Neural progenitor cell (in vitro differentiated cells): ENCODE results near the gene TP53. TPM values are rescaled to one million over a fixed set of nuclear protein-coding genes. Genes with fewer than 3 reads are reported as not detected.

Experiments used
- DNase-seq: peaks from one replicate; pipeline ENCODE4 v3.0.0-alpha.2; 2016; ENCODE audit warnings: low spot score
- H2AFZ ChIP-seq: fragments of 200-600 bp; sonication (generic); replicated peaks from 2 replicates; pipeline ENCODE4 v1.6.1; 2016; ENCODE audit warnings: antibody characterized with exemption
- H3F3A ChIP-seq: fragments of 200-600 bp; sonication (generic); 2 replicates; pipeline ENCODE4 v1.6.1; 2016; ENCODE audit warnings: antibody characterized with exemption, low read depth
- H3K27ac ChIP-seq: fragments of 200-600 bp; sonication (generic); 2 replicates; pipeline ENCODE4 v1.5.1; 2016; ENCODE audit warnings: mild to moderate bottlenecking
- H3K27me3 ChIP-seq: fragments of 200-600 bp; sonication (generic); 2 replicates; pipeline ENCODE4 v1.6.1; 2016; ENCODE audit warnings: mild to moderate bottlenecking, moderate library complexity
- H3K36me3 ChIP-seq: fragments of 200-600 bp; sonication (generic); 2 replicates; pipeline ENCODE4 v1.5.1; 2016
- H3K4me1 ChIP-seq: fragments of 200-600 bp; sonication (generic); 2 replicates; pipeline ENCODE4 v1.6.1; 2016; ENCODE audit warnings: mixed run types
- H3K4me2 ChIP-seq: fragments of 200-600 bp; sonication (generic); 2 replicates; pipeline ENCODE4 v1.6.1; 2016
- H3K4me3 ChIP-seq: fragments of 200-600 bp; sonication (generic); 2 replicates; pipeline ENCODE4 v1.5.1; 2016
- H3K79me2 ChIP-seq: fragments of 200-600 bp; sonication (generic); 2 replicates; pipeline ENCODE4 v1.6.1; 2016; ENCODE audit warnings: low read depth
- H3K9ac ChIP-seq: fragments of 200-600 bp; sonication (generic); 2 replicates; pipeline ENCODE4 v1.6.1; 2016
- H3K9me3 ChIP-seq: fragments of 200-600 bp; sonication (generic); 2 replicates; pipeline ENCODE4 v1.5.1; 2016; ENCODE audit warnings: low read depth
- H4K20me1 ChIP-seq: fragments of 200-600 bp; sonication (generic); 2 replicates; pipeline ENCODE4 v1.6.1; 2016; ENCODE audit warnings: low read depth
- H3K27ac Mint-ChIP-seq: 3 replicates; pipeline ENCODE4 v1.8.0; 2021; ENCODE audit warnings: mixed read lengths
- H3K27me3 Mint-ChIP-seq: 2 replicates; pipeline ENCODE4 v1.8.0; 2022; ENCODE audit warnings: low read depth, mild to moderate bottlenecking, inconsistent platforms, moderate library complexity, mixed read lengths; ENCODE audit not compliant: insufficient read depth
- H3K36me3 Mint-ChIP-seq: 3 replicates; pipeline ENCODE4 v1.8.0; 2021; ENCODE audit warnings: mixed read lengths
- H3K4me1 Mint-ChIP-seq: 3 replicates; pipeline ENCODE4 v1.8.0; 2021; ENCODE audit warnings: mixed read lengths
- H3K4me3 Mint-ChIP-seq: 3 replicates; pipeline ENCODE4 v1.8.0; 2021; ENCODE audit warnings: mild to moderate bottlenecking, moderate library complexity, mixed read lengths
- H3K9me3 Mint-ChIP-seq: 3 replicates; pipeline ENCODE4 v1.8.0; 2020; ENCODE audit warnings: mixed read lengths
- EZH2 ChIP-seq: fragments of 200-600 bp; sonication (generic); IDR thresholded peaks from 2 replicates; pipeline ENCODE4 v1.6.1; 2017; ENCODE audit warnings: antibody characterized with exemption, mild to moderate bottlenecking, moderate library complexity
- EZH2phosphoT487 ChIP-seq: fragments of 200-600 bp; sonication (generic); IDR thresholded peaks from 2 replicates; pipeline ENCODE4 v1.6.1; 2017; ENCODE audit warnings: antibody characterized with exemption
- total RNA-seq: library from RNA; depleted of rRNA; stranded (reverse); fragments of >200 nt; gene quantifications from 2 replicates; pipeline ENCODE4 v1.2.3, GENCODE V29; 2015; ENCODE audit warnings: low replicate concordance
- TF ChIP-seq, protein P1 (sequence below): fragments of 200-600 bp; sonication (generic); IDR thresholded peaks from 2 replicates; pipeline ENCODE4 v1.5.1; 2017; ENCODE audit warnings: antibody characterized with exemption, mild to moderate bottlenecking

The TP53 gene
- total RNA-seq, 1 donor from 2014 or later = 54.9 TPM

DNA sequence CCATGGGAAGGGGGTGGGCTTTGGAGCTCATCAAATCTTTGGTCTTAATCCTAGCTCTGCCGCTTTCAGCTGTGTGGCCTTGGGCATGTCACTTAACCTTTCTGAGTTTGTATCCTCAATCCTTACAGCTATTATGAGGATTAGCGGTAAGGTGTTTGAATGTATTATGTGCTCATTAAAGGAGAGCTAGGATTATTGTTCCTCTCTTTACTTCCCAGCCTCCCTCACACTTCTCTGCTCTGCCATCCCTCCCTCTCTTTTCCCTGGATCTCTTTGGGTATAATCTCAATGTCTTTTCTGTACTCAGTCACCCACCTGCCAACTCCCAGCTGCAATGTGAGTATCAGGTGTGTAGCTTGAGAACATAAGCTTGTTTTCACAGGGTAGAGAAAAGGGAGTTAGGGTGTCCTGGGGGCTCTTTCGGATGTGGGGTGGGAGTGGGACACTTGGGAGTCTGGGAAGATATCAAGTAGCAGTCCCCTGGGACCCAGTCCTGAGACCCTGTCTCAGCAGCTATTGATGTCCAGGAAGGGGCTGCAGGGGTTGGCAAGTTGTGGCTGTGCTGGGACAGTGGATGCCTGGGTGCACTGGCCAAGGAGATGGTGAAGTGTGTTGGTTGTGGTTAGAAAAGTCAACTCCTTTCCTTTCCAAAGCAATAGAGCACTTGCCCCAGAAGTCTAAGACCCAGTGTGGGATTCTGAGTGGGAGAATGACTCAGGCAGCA, 19.5 kb upstream of the TP53 start:
- no peak for DNase-seq
- no peak for TF ChIP-seq EZH2phosphoT487
- no peak for TF ChIP-seq EZH2
- TF ChIP-seq, protein P1, sequence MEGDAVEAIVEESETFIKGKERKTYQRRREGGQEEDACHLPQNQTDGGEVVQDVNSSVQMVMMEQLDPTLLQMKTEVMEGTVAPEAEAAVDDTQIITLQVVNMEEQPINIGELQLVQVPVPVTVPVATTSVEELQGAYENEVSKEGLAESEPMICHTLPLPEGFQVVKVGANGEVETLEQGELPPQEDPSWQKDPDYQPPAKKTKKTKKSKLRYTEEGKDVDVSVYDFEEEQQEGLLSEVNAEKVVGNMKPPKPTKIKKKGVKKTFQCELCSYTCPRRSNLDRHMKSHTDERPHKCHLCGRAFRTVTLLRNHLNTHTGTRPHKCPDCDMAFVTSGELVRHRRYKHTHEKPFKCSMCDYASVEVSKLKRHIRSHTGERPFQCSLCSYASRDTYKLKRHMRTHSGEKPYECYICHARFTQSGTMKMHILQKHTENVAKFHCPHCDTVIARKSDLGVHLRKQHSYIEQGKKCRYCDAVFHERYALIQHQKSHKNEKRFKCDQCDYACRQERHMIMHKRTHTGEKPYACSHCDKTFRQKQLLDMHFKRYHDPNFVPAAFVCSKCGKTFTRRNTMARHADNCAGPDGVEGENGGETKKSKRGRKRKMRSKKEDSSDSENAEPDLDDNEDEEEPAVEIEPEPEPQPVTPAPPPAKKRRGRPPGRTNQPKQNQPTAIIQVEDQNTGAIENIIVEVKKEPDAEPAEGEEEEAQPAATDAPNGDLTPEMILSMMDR = no peak
- Histone ChIP-seq H3F3A (peaks cover 32% of the 10 kb centered on the region), H3K9ac (no peak overlapping the region), H3K79me2 (peaks cover 4% of the 10 kb centered on the region), H3K4me2 (peak overlapping the region; percentile 98), H3K36me3 (no peaks in the 10 kb centered on the region), H3K27ac (no peak overlapping the region), H2AFZ (no peak overlapping the region), H3K9me3 (no peaks in the 10 kb centered on the region), H3K4me3 (no peak overlapping the region), H4K20me1 (peaks cover 38% of the 10 kb centered on the region), H3K4me1 (peaks cover 29% of the 10 kb centered on the region), H3K27me3 (peaks cover 15% of the 10 kb centered on the region)
- H3K27me3 Mint-ChIP-seq = peaks cover 5% of the 10 kb centered on the region
- H3K27ac Mint-ChIP-seq = no peak overlapping the region
- H3K36me3 Mint-ChIP-seq = peaks cover 22% of the 10 kb centered on the region
- H3K9me3 Mint-ChIP-seq = no peaks in the 10 kb centered on the region
- H3K4me3 Mint-ChIP-seq = peak overlapping the region; percentile 98
- H3K4me1 Mint-ChIP-seq = peaks cover 66% of the 10 kb centered on the region

DNA sequence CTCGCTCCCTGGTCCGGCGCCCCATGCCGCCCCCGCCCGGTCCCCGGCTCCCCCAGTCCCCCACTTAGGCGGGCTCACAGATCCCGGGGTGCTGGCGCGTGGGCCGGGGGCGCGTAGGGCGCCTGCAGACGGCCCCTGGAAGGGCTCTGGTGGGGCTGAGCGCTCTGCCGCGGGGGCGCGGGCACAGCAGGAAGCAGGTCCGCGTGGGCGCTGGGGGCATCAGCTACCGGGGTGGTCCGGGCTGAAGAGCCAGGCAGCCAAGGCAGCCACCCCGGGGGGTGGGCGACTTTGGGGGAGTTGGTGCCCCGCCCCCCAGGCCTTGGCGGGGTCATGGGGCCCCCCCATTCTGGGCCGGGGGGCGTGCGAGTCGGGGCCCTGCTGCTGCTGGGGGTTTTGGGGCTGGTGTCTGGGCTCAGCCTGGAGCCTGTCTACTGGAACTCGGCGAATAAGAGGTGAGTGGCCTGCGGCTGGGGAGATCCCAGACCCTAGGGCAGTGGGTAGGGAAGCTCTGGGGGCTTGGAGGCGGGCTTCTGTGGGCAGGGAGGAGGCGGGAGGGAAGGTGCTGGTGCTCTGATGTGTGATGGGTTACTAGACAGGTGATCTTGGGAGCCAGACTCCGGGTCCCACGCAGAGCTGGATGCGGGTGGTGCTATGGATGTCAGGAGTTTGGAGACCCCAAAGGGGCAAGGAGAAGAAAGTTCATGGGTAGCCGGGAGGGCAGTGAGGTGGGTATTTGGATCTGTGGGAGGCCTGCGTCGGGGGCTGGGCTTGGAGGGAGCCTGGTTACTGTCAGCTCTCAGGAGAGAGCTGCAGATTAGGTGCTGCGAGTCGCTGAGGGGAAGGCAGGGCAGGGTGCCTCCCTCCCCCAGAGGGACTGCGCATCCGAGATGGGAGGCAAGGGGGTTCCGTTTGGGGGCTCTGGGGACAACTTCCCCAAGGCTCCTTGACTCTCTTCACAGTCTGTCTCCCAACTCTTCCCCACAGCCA, 18.3 kb upstream of the TP53 start:
- peak overlapping the region; percentile 69 for H2AFZ ChIP-seq
- peaks cover 18% of the 10 kb centered on the region for H3K36me3 Mint-ChIP-seq
- no peak overlapping the region for H3K27ac ChIP-seq
- H3K4me3 Mint-ChIP-seq = peak overlapping the region; percentile 98
- H3K79me2 ChIP-seq = peaks cover 4% of the 10 kb centered on the region
- H3K4me3 ChIP-seq = peak overlapping the region; percentile 96
- DNase-seq = peak; percentile 58
- peaks cover 29% of the 10 kb centered on the region for H4K20me1 ChIP-seq
- H3K9me3 Mint-ChIP-seq = no peaks in the 10 kb centered on the region
- H3K9ac ChIP-seq = peak overlapping the region; percentile 14
- peak overlapping the region; percentile 78 for H3K27ac Mint-ChIP-seq
- H3K36me3 ChIP-seq = no peaks in the 10 kb centered on the region
- H3K4me1 Mint-ChIP-seq = peaks cover 54% of the 10 kb centered on the region
- no peak for TF ChIP-seq EZH2phosphoT487
- no peak for TF ChIP-seq EZH2
- TF ChIP-seq, protein P1 = no peak
- H3K27me3 Mint-ChIP-seq = peaks cover 5% of the 10 kb centered on the region
- H3F3A ChIP-seq = peaks cover 22% of the 10 kb centered on the region
- H3K4me1 ChIP-seq = peaks cover 19% of the 10 kb centered on the region
- H3K9me3 ChIP-seq = no peaks in the 10 kb centered on the region
- peaks cover 15% of the 10 kb centered on the region for H3K27me3 ChIP-seq
- H3K4me2 ChIP-seq = peak overlapping the region; percentile 98

DNA sequence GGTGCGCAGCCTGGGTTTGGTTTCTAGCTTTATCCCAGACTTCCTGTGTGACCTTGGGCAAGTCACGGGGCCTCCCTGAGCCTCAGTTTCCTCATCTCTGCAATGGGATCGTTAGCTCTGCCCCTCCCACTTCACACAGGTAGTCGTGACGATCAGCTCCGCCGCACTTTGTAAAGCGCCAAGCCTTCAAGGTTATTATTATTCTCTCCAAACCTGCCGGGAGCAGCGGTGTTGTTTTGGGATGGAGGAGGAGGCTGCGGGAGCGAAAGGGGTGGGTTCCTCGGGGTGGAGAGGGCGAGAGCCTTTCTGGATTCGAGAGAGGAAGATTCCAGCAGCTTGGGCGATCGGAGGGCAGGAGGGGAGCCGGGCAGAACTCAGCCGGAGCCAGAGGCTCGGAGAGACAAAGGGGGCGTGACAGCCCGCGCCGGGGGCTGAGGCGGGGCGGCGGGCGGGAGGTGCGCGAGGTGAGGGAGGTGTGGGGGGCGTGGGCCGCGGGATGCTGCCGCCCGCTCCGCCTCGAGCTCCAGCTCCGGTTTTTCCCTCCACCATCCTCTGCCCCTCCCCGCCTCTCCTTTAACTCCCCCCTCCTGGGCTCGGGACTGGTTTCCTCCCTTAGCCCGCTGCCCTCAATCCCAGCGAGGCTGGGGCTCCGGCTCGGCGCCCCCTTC, 17.4 kb upstream of the TP53 start, which contains the start of gene EFNB3:
TSS of gene EFNB3 (plus strand) at position 602 of the 668 bp plus-strand sequence. CDS start 397 bp downstream, outside the sequence.
- H3K36me3 Mint-ChIP-seq = peaks cover 11% of the 10 kb centered on the region
- peaks cover 4% of the 10 kb centered on the region for H3K79me2 ChIP-seq
- peaks cover 19% of the 10 kb centered on the region for H3K4me1 ChIP-seq
- peaks cover 3% of the 10 kb centered on the region for H3K27me3 Mint-ChIP-seq
- no peak for TF ChIP-seq EZH2phosphoT487
- TF ChIP-seq, protein P1 = peak; percentile 1
- peak; percentile 92 for DNase-seq
- peaks cover 15% of the 10 kb centered on the region for H3K27me3 ChIP-seq
- no peaks in the 10 kb centered on the region for H3K9me3 Mint-ChIP-seq
- peak within 1 kb of the TSS; percentile 96 for H3K4me3 ChIP-seq
- peak within 1 kb of the TSS; percentile 98 for H3K4me2 ChIP-seq
- H3K9ac ChIP-seq = peak within 1 kb of the TSS; percentile 14
- peak within 1 kb of the TSS; percentile 99 for H3K27ac Mint-ChIP-seq
- H3K4me1 Mint-ChIP-seq = peaks cover 46% of the 10 kb centered on the region
- no peak within 1 kb of the TSS for H3K27ac ChIP-seq
- peak within 1 kb of the TSS; percentile 69 for H2AFZ ChIP-seq
- H4K20me1 ChIP-seq = peaks cover 29% of the 10 kb centered on the region
- peak within 1 kb of the TSS; percentile 98 for H3K4me3 Mint-ChIP-seq
- H3F3A ChIP-seq = peaks cover 22% of the 10 kb centered on the region
- no peaks in the 10 kb centered on the region for H3K36me3 ChIP-seq
- H3K9me3 ChIP-seq = no peaks in the 10 kb centered on the region
